ENCODE measurements around the gene C1orf21.

C1orf21 gene

GRCh38 chr1:184627007-184627341, 240.1 kb downstream of the C1orf21 start:
- in situ Hi-C loops (cut with HindIII; ENCODE audit: low sequenced_read_pairs) = no loop called here
- no peak for DNase-seq (ENCODE audit: low read depth, low spot score)
- TF ChIP-seq CTCF (IDR thresholded peaks at IDR 0.05; ENCODE audit: low read depth, low read length) = no peak
- no peak overlapping the region for H3K4me3 ChIP-seq (ENCODE audit: low read depth, low read length)

GRCh38 chr1:184629266-184629665, 242.4 kb downstream of the C1orf21 start:
- no peak for DNase-seq (ENCODE audit: low read depth, low spot score)
- TF ChIP-seq CTCF (IDR thresholded peaks at IDR 0.05; ENCODE audit: low read depth, low read length) = no peak
- H3K4me3 ChIP-seq (ENCODE audit: low read depth, low read length) = no peak overlapping the region
- in situ Hi-C loops (cut with HindIII; ENCODE audit: low sequenced_read_pairs) = no loop called here

- TF ChIP-seq CTCF (IDR thresholded peaks at IDR 0.05; ENCODE audit: low read depth, low read length) = no peak
- DNase-seq (ENCODE audit: low read depth, low spot score) = no peak
- in situ Hi-C loops (cut with HindIII; ENCODE audit: low sequenced_read_pairs) = no loop called here
- H3K4me3 ChIP-seq (ENCODE audit: low read depth, low read length) = no peak overlapping the region
Measured at GRCh38 chr1:184630679-184631060, 243.8 kb downstream of the C1orf21 start.

GRCh38 chr1:184632415-184633175, 245.8 kb downstream of the C1orf21 start:
- H3K4me3 ChIP-seq (ENCODE audit: low read depth, low read length) = no peak overlapping the region
- DNase-seq (ENCODE audit: low read depth, low spot score) = no peak
- in situ Hi-C loops (cut with HindIII; ENCODE audit: low sequenced_read_pairs) = no loop called here
- no peak for TF ChIP-seq CTCF (IDR thresholded peaks at IDR 0.05; ENCODE audit: low read depth, low read length)

- no peak for TF ChIP-seq CTCF (IDR thresholded peaks at IDR 0.05; ENCODE audit: low read depth, low read length)
- no peak for DNase-seq (ENCODE audit: low read depth, low spot score)
- in situ Hi-C loops (cut with HindIII; ENCODE audit: low sequenced_read_pairs) = no loop called here
- H3K4me3 ChIP-seq (ENCODE audit: low read depth, low read length) = no peak overlapping the region
Measured at GRCh38 chr1:184633785-184634184, 247.0 kb downstream of the C1orf21 start.

GRCh38 chr1:184634296-184634695, 247.5 kb downstream of the C1orf21 start:
- TF ChIP-seq CTCF (IDR thresholded peaks at IDR 0.05; ENCODE audit: low read depth, low read length) = no peak
- in situ Hi-C loops (cut with HindIII; ENCODE audit: low sequenced_read_pairs) = no loop called here
- DNase-seq (ENCODE audit: low read depth, low spot score) = no peak
- H3K4me3 ChIP-seq (ENCODE audit: low read depth, low read length) = no peak overlapping the region

Data from astrocyte of the spinal cord (primary cell).